GM19438 (cell line): ENCODE results near the gene BMP6.

Source experiments
- ATAC-seq: cut with Tn5 transposase; IDR thresholded peaks from one replicate; pipeline ENCODE4 v1.9.1; 2021; ENCODE audit warnings: low read depth; ENCODE audit not compliant: unreplicated experiment

The BMP6 gene

DNA sequence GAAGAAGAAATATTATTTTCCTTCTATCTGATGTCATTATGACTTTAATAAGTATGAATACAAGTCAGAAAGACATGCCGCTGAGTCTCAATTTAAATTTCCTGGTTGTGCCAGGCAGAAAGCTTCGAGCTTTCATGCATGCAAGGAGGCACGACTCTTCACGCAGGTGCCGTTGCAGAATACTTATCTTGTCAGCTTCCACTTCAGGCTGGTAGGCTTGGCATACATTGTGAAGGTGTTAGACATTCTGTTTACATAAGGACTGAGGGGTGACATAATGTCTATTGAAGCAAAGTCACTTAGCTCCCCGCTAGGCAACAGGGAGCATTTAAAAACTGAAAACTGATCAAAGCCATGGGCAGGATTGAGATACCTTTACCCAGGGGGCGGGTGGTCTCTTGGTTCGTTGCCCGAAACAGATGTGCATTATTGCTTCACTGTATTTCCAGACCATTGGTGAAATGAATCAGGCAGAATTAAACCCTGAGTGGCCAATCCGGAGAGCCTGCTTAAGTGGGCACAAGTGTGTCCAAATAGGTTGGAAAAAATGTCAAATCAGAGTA lies 16.4 kb downstream of the BMP6 start:
- ATAC-seq: no peak

GRCh38 chr6:7745942-7746341 lies 20.0 kb downstream of the BMP6 start:
- no peak for ATAC-seq

GRCh38 chr6:7747016-7747415 lies 21.1 kb downstream of the BMP6 start:
- ATAC-seq: no peak

GRCh38 chr6:7747433-7747832 lies 21.5 kb downstream of the BMP6 start:
- ATAC-seq: no peak

DNA sequence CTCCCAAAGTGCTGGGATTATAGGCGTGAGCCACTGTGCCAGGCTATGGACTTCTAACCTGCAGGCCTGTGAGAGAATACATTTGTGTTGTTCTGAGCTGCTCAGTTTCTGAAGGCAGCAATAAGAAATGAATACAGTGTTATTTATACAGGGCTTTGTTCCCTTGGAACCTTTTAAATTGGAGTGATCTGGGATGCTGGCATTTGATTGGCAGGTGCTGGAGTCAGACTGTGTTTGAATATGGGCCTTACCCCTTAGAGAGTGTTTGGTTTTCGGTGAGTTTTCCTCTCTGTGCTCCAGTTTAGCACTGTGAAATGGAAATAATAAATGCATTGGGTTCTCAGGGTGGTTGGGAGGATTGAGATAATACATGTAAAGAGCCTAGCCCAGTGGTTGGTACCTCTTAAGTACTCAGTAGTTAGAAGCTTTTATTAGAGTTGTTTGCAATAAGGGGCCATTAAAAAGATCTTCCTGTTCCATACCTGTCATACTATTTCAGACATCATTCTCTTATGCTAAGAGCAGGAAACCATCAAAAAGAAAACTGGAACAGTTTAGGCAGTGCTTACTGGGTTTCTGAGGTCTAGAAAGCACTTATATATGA lies 22.1 kb downstream of the BMP6 start:
- no peak for ATAC-seq

DNA sequence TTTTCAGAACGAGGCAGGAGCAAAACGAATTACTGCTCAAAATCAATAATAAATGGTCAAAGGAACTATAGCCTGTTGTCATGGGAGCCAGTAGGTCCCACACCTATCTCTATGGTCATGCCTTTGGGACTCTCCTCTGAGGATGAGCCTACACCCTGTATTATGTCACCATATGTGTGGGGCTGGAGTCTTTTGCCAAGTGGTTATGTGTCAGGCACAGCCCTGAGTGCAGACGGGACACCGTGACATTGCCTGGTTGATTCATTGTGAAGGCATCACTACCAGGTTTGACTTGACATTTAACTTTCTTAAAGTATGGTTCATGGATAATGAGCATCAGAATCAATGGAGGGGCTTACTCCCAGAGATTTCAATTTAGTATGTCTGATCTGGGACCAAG lies 23.6 kb downstream of the BMP6 start:
- ATAC-seq: no peak

DNA sequence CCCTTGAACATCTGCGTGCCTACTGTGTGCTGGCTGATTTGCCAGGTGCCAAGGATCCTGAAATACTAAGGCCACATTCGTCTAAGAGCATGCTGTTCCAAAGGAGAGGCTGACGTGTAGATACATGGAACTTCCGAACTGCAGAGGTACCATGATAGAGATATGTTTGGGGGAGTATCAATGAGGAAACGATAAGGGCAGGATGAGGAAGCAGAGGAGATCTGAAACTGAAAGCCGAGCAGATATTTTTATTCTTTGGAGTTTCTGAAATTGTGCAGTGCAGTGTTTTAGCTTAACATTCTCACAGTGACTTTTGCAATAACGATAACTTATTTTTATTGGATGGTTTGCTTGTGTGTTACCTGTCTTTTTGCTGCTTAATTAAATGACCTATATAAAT lies 24.3 kb downstream of the BMP6 start:
- no peak for ATAC-seq

GRCh38 chr6:7758456-7758855 lies 32.6 kb downstream of the BMP6 start:
- no peak for ATAC-seq

- ATAC-seq: no peak
These were observed 33.4 kb downstream of the BMP6 start for GRCh38 chr6:7759320-7759719.

DNA sequence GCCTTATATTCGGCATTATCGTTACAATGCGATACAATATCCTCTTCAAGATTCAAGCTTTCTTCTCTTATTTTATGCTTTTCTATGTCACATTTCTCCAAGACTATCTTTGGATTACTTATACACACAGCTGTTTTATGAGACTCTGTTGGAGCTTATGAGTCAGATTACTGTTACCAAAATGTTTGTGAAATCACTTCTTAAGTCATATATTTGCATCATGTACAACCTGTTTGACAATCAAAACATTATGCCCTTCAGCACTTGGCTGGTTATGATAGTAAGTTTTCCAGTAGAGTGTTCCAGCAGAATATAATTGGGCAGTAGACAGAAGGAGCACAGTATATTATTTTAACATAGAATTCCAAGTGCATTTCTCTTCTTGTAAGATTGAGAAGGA lies 35.2 kb downstream of the BMP6 start:
- no peak for ATAC-seq

DNA sequence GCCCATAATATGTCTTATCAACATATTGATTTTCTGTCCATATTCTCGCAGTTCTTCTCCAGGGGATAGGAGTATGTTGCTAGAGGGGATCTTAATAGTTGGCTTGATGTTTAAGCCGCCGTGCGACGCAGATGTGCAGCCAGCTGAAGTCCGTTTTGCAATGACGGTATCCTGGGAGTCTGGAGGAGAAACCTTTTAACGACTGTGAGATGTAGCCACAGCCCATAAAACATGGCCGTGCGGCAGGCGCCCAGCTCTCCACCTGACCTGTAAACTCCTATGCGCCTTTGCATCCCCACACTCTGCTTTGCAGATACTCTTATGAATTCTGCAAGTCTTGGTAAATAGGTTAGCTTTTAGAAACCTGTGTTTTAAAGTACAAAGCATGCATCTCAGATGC lies 36.9 kb downstream of the BMP6 start:
- ATAC-seq: no peak

- no peak for ATAC-seq
These were observed 38.0 kb downstream of the BMP6 start for GRCh38 chr6:7763881-7764280.

GRCh38 chr6:7765575-7766325 lies 39.9 kb downstream of the BMP6 start:
- no peak for ATAC-seq

- ATAC-seq: no peak
These were observed 43.8 kb downstream of the BMP6 start for GRCh38 chr6:7769702-7770101.

- no peak for ATAC-seq
These were observed 44.2 kb downstream of the BMP6 start for GRCh38 chr6:7770111-7770510.

- no peak for ATAC-seq
These were observed 44.7 kb downstream of the BMP6 start for GRCh38 chr6:7770601-7771000.

- ATAC-seq: no peak
These were observed 47.4 kb downstream of the BMP6 start for GRCh38 chr6:7773322-7773721.

DNA sequence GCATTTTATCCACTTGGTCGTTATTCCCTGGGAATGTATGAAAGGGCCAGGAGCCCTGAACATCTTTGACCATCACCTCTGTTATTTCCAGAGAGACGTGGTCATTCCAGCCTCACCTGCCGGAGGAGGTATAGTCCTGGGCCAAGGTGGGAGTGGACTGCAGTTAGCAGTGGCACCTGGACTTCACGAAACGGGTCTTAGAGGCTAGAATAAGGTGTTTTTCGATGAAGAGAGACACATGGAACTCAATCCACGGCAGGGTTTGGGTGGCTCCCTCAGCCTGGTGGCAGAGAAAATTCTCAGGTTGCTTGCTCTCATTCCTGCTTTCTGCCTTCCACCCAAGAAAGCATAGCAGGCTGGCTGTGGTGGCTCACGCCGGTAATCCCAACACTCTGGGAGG lies 48.0 kb downstream of the BMP6 start:
- ATAC-seq: no peak

DNA sequence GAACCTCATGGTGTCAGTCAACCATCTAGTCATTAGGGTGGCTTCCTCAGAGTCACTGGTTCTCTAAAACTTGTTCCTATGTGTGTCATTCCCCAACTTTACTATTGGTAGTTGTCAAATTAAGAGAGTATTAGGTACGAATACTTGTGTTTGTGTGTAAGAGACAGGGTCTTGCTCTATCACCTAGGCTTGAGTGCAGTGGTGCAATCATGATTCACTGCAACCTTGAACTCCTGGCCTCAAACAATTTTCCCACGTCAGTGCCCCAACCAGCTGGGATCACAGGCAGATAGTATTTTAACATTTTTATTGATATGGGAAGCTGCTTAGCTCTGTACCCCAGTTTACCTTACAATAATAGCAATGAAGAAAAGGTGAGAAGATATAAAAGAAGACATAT lies 50.6 kb downstream of the BMP6 start:
- no peak for ATAC-seq

GRCh38 chr6:7777074-7777473 lies 51.2 kb downstream of the BMP6 start:
- no peak for ATAC-seq

DNA sequence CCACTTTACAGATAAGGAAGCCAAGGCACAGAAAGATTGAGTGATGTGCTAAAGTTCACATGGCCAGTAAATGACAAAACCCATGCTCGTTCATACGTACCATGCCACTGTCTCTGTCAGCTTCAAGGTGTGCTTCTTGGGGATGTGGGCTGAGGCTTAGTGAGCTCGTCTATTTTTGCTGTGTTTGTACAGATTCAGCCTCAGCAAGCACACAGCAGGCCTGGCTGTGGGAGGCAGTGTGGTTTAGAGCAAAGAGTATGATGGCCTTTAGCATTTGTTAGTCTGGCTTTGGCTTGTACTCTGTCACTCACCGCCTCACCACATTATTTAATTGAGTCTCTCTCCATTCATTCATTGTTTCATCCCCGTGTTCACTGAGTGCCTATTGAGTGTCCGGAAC lies 55.3 kb downstream of the BMP6 start:
- no peak for ATAC-seq

DNA sequence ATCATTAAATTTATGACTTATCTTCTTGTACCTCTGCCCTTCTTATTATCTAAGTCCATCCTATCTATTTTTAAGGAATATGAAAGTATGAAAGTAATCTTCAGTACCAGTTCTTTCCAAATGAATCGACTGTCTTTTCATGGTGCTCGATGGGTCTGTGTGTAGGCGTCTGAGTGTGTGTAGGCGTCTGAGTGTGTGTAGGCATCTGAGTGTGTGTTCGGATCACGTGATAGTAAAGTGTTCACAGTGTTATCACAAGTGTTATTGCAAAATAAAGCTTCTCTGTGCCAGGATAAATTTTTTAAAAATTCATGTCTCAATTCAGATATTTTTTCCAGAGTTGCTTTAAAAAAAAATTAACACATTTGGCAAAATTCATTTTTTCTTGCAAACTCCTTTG lies 58.3 kb downstream of the BMP6 start:
- ATAC-seq: no peak
